Measurements from ENCODE around the gene ARF3. TPM values are rescaled to one million over a fixed set of nuclear protein-coding genes. Genes with fewer than 3 reads are reported as not detected.

ARF3 gene
- polyA plus RNA-seq, 1 donor (not counting 4 experiments of a cell fraction or from before 2014, with no cell fraction given): 236 TPM

GRCh38 chr12:48997719-48998496, 40.6 kb upstream of the ARF3 start:
- H2AFZ ChIP-seq (ENCODE audit: control insufficient read depth, low read length): peak overlapping the region; percentile 5
- H3K9ac ChIP-seq (ENCODE audit: control insufficient read depth, extremely low read depth, insufficient read depth, low read length): no peak overlapping the region
- FAIRE-seq (no peak), DNase-seq (ENCODE audit: low read depth, low spot score) (no peak)
- H3K4me3 ChIP-seq (ENCODE audit: control insufficient read depth in 2 of 3, extremely low read depth in 1 of 3, insufficient read depth in 2 of 3, low read depth in 1 of 3, low read length in 3 of 3): peak overlapping the region; percentile 19 to 34 (median 27)
- TF ChIP-seq CTCF (optimal IDR thresholded peaks at IDR 0.05 in 1 of 3, IDR thresholded peaks at IDR 0.05 in 1 of 3, conservative IDR thresholded peaks at IDR 0.05 in 1 of 3; ENCODE audit: extremely low read depth in 1 of 3, insufficient read depth in 2 of 3, low read length in 3 of 3): no peak
- TF ChIP-seq EZH2 (IDR thresholded peaks at IDR 0.05; ENCODE audit: low read length): no peak
- peaks cover 24% of the 10 kb centered on the region for H3K27me3 ChIP-seq (ENCODE audit: control insufficient read depth, extremely low read depth, insufficient read depth, low read length)
- peaks cover 14% of the 10 kb centered on the region for H3K4me1 ChIP-seq (ENCODE audit: control insufficient read depth, extremely low read depth, insufficient read depth, low read length)
- H3K27ac ChIP-seq (ENCODE audit: control insufficient read depth, insufficient read depth, low read length): no peak overlapping the region
- H3K9me1 ChIP-seq (ENCODE audit: control insufficient read depth, extremely low read depth, insufficient read depth, low read length): no peaks in the 10 kb centered on the region
- dilution Hi-C loops (cut with MboI; ENCODE audit: extremely low pct_ligation_motif_present, low sequenced_read_pairs): no loop called here
- peaks cover 15 to 21% of the 10 kb centered on the region in 2 experiments for H3K36me3 ChIP-seq (ENCODE audit: control insufficient read depth in 2 of 2, extremely low read depth in 1 of 2, insufficient read depth in 2 of 2, low read length in 2 of 2)
- H4K20me1 ChIP-seq (ENCODE audit: control insufficient read depth, extremely low read depth, insufficient read depth, low read length): no peaks in the 10 kb centered on the region
- H3K9me3 ChIP-seq (ENCODE audit: control insufficient read depth, low read depth, low read length): no peaks in the 10 kb centered on the region
- H3K4me2 ChIP-seq (ENCODE audit: control insufficient read depth, extremely low read depth, insufficient read depth, low read depth, low read length): peak overlapping the region; percentile 68
- H3K79me2 ChIP-seq (ENCODE audit: control insufficient read depth, insufficient read depth, low read length): no peaks in the 10 kb centered on the region

GRCh38 chr12:48996794-48997718, 39.8 kb upstream of the ARF3 start:
- no peaks in the 10 kb centered on the region for H3K9me1 ChIP-seq (ENCODE audit: control insufficient read depth, extremely low read depth, insufficient read depth, low read length)
- TF ChIP-seq EZH2 (IDR thresholded peaks at IDR 0.05; ENCODE audit: low read length) (peak; percentile 63), CTCF (optimal IDR thresholded peaks at IDR 0.05 in 1 of 3, IDR thresholded peaks at IDR 0.05 in 1 of 3, conservative IDR thresholded peaks at IDR 0.05 in 1 of 3; ENCODE audit: extremely low read depth in 1 of 3, insufficient read depth in 2 of 3, low read length in 3 of 3) (peak; percentile 35 to 61 (median 40))
- dilution Hi-C loops (cut with MboI; ENCODE audit: extremely low pct_ligation_motif_present, low sequenced_read_pairs): no loop called here
- peaks cover 10 to 13% of the 10 kb centered on the region in 2 experiments for H3K36me3 ChIP-seq (ENCODE audit: control insufficient read depth in 2 of 2, extremely low read depth in 1 of 2, insufficient read depth in 2 of 2, low read length in 2 of 2)
- H3K4me1 ChIP-seq (ENCODE audit: control insufficient read depth, extremely low read depth, insufficient read depth, low read length): peaks cover 14% of the 10 kb centered on the region
- H2AFZ ChIP-seq (ENCODE audit: control insufficient read depth, low read length): no peak overlapping the region
- no peak for FAIRE-seq
- H4K20me1 ChIP-seq (ENCODE audit: control insufficient read depth, extremely low read depth, insufficient read depth, low read length): no peaks in the 10 kb centered on the region
- DNase-seq (ENCODE audit: low read depth, low spot score): no peak
- no peaks in the 10 kb centered on the region for H3K79me2 ChIP-seq (ENCODE audit: control insufficient read depth, insufficient read depth, low read length)
- H3K9me3 ChIP-seq (ENCODE audit: control insufficient read depth, low read depth, low read length): no peaks in the 10 kb centered on the region
- H3K9ac ChIP-seq (ENCODE audit: control insufficient read depth, extremely low read depth, insufficient read depth, low read length): no peak overlapping the region
- H3K4me3 ChIP-seq (ENCODE audit: control insufficient read depth in 2 of 3, extremely low read depth in 1 of 3, insufficient read depth in 2 of 3, low read depth in 1 of 3, low read length in 3 of 3): no peak overlapping the region
- H3K4me2 ChIP-seq (ENCODE audit: control insufficient read depth, extremely low read depth, insufficient read depth, low read depth, low read length): peak overlapping the region; percentile 13
- H3K27ac ChIP-seq (ENCODE audit: control insufficient read depth, insufficient read depth, low read length): no peak overlapping the region
- peaks cover 24% of the 10 kb centered on the region for H3K27me3 ChIP-seq (ENCODE audit: control insufficient read depth, extremely low read depth, insufficient read depth, low read length)
